Hepatocyte (in vitro differentiated cells): ENCODE measurements around the gene CCDC3. TPM values are rescaled to one million over a fixed set of nuclear protein-coding genes. Genes with fewer than 3 reads are reported as not detected.

Experiments
- DNase-seq: peaks from one replicate; pipeline ENCODE4 v3.0.0-alpha.2; 2016; ENCODE audit warnings: low spot score
- H2AFZ ChIP-seq: fragments of 200-600 bp; sonication (generic); 2 replicates; pipeline ENCODE4 v1.6.0; 2016; ENCODE audit warnings: antibody characterized with exemption, mild to moderate bottlenecking
- H3K27ac ChIP-seq: fragments of 200-600 bp; sonication (generic); 2 replicates; pipeline ENCODE4 v1.5.1; 2016; ENCODE audit warnings: mild to moderate bottlenecking
- H3K27me3 ChIP-seq: fragments of 200-600 bp; sonication (generic); 2 replicates; pipeline ENCODE4 v1.6.1; 2016
- H3K36me3 ChIP-seq: fragments of 200-600 bp; sonication (generic); replicated peaks from 2 replicates; pipeline ENCODE4 v1.5.1; 2016; ENCODE audit warnings: low read depth; ENCODE audit not compliant: insufficient read depth
- H3K4me1 ChIP-seq: fragments of 200-600 bp; sonication (generic); 2 replicates; pipeline ENCODE4 v1.5.1; 2016; ENCODE audit warnings: mild to moderate bottlenecking, moderate library complexity; ENCODE audit not compliant: insufficient read depth
- H3K4me2 ChIP-seq: fragments of 200-600 bp; sonication (generic); 2 replicates; pipeline ENCODE4 v1.6.0; 2016
- H3K4me3 ChIP-seq: fragments of 200-600 bp; sonication (generic); 2 replicates; pipeline ENCODE4 v1.5.1; 2016; ENCODE audit warnings: mild to moderate bottlenecking
- H3K79me2 ChIP-seq: fragments of 200-600 bp; sonication (generic); 2 replicates; pipeline ENCODE4 v1.6.0; 2017; ENCODE audit warnings: mild to moderate bottlenecking
- H3K9me2 ChIP-seq: fragments of 200-600 bp; sonication (generic); replicated peaks from 2 replicates; pipeline ENCODE4 v1.6.0; 2017; ENCODE audit warnings: mild to moderate bottlenecking; ENCODE audit not compliant: insufficient read depth
- H3K9me3 ChIP-seq: fragments of 200-600 bp; sonication (generic); 2 replicates; pipeline ENCODE4 v1.5.1; 2016; ENCODE audit warnings: low read depth, mild to moderate bottlenecking
- H4K20me1 ChIP-seq: fragments of 200-600 bp; sonication (generic); 2 replicates; pipeline ENCODE4 v1.6.0; 2016; ENCODE audit warnings: mild to moderate bottlenecking; ENCODE audit not compliant: insufficient read depth, poor library complexity, severe bottlenecking
- CTCF ChIP-seq: fragments of 200-600 bp; sonication (generic); IDR thresholded peaks from 2 replicates; pipeline ENCODE4 v1.5.1; 2016; ENCODE audit warnings: antibody characterized with exemption, mild to moderate bottlenecking; ENCODE audit not compliant: poor library complexity
- EZH2 ChIP-seq: fragments of 200-600 bp; sonication (generic); IDR thresholded peaks from 2 replicates; pipeline ENCODE4 v1.6.1; 2016; ENCODE audit warnings: antibody characterized with exemption, mild to moderate bottlenecking, borderline replicate concordance
- EZH2phosphoT487 ChIP-seq: fragments of 200-600 bp; sonication (generic); IDR thresholded peaks from one replicate; pipeline ENCODE4 v1.6.1; 2018; ENCODE audit warnings: antibody characterized with exemption, mild to moderate bottlenecking, low read depth, moderate library complexity; ENCODE audit not compliant: unreplicated experiment, severe bottlenecking
- WGBS: methylation state at CpG from one replicate; pipeline ENCODE4 v1.1.6; 2016; ENCODE audit warnings: low lambda C conversion rate; ENCODE audit errors: missing lambda C conversion rate; 5-methylcytosine and 5-hydroxymethylcytosine counted together
- polyA plus RNA-seq: library from polyadenylated mRNA; unstranded; fragments of >200 nt; fragmentation: Nextera tagmentation; extraction: Ambion mirVana; gene quantifications from 2 replicates; pipeline ENCODE4 v1.2.1, GENCODE V29; 2016
- total RNA-seq: library from RNA; depleted of rRNA; stranded (reverse); fragments of >200 nt; gene quantifications from 2 replicates; pipeline ENCODE4 v1.2.3, GENCODE V29; 2014

The CCDC3 gene
- total and polyA plus RNA-seq, 2 experiments from 2014 or later, result 10.4 to 10.5 TPM

GRCh38 chr10:12924911-12925310, 76.6 kb downstream of the CCDC3 start:
- Histone ChIP-seq H3K9me3 (no peaks in the 10 kb centered on the region), H3K27ac (no peak overlapping the region), H3K4me1 (no peaks in the 10 kb centered on the region), H4K20me1 (no peaks in the 10 kb centered on the region), H3K4me3 (no peak overlapping the region), H3K9me2 (no peaks in the 10 kb centered on the region), H3K79me2 (no peaks in the 10 kb centered on the region), H3K4me2 (no peak overlapping the region), H3K36me3 (no peaks in the 10 kb centered on the region), H3K27me3 (peaks cover 4% of the 10 kb centered on the region), H2AFZ (no peak overlapping the region)
- DNase-seq, result no peak
- TF ChIP-seq CTCF (no peak), EZH2phosphoT487 (no peak), EZH2 (no peak)
- 97% methylated on average over 5 of the region's 5 CpGs for WGBS

DNA sequence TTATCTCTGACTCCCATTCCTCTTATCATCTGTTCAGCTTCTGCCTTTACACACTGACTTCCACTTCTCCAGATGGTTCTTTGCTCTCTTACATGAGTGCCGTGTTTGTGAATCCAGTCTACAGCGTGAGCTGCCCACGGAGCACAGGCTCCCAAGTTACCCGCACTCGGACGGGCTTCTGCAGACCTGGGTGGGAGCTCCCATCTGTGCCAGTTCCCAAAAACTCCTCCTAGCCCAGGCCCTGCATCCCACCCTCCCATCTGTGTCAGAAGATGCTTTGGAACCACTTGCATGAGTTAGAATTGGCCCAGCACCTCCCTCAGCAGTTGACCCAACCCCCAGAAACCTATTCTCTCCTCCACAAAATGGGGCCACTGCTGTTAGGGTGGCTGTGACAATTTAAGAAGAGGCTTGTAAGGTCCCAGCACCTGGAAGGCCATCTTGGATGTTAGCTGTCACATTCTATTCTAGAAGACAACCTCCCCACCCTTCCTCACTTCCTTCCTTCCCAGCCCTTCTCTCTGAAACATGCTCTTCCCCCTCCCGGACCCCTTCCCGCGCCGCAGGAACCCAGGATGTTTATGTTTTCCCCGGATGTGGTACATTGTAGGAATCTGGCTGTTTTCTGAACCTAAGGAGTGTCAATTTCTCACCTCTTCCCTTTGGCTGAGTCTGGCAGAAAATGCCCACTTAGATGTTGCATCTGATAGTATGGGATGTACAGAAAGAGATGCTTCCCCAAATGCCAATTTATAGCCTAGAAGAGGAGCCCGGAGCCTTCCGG, 79.2 kb downstream of the CCDC3 start:
- Histone ChIP-seq H4K20me1 (no peaks in the 10 kb centered on the region), H2AFZ (no peak overlapping the region), H3K9me3 (no peaks in the 10 kb centered on the region), H3K27me3 (peaks cover 4% of the 10 kb centered on the region), H3K27ac (no peak overlapping the region), H3K9me2 (no peaks in the 10 kb centered on the region), H3K36me3 (no peaks in the 10 kb centered on the region), H3K79me2 (no peaks in the 10 kb centered on the region), H3K4me2 (no peak overlapping the region), H3K4me3 (no peak overlapping the region), H3K4me1 (no peaks in the 10 kb centered on the region)
- 80% methylated on average over 13 of the region's 13 CpGs for WGBS
- TF ChIP-seq EZH2phosphoT487 (no peak), CTCF (no peak), EZH2 (no peak)
- DNase-seq, result no peak

GRCh38 chr10:12921163-12921562, 80.3 kb downstream of the CCDC3 start:
- H3K4me2 ChIP-seq, result no peak overlapping the region
- WGBS, result 47% methylated on average over 6 of the region's 6 CpGs
- H3K9me2 ChIP-seq, result no peaks in the 10 kb centered on the region
- H3K4me1 ChIP-seq, result no peaks in the 10 kb centered on the region
- no peaks in the 10 kb centered on the region for H4K20me1 ChIP-seq
- H3K4me3 ChIP-seq, result no peak overlapping the region
- H3K27me3 ChIP-seq, result peaks cover 4% of the 10 kb centered on the region
- no peak for DNase-seq
- no peak overlapping the region for H2AFZ ChIP-seq
- H3K36me3 ChIP-seq, result no peaks in the 10 kb centered on the region
- H3K79me2 ChIP-seq, result no peaks in the 10 kb centered on the region
- H3K9me3 ChIP-seq, result no peaks in the 10 kb centered on the region
- H3K27ac ChIP-seq, result no peak overlapping the region
- TF ChIP-seq EZH2 (no peak), EZH2phosphoT487 (no peak), CTCF (no peak)
